HEK293 (cell line): ENCODE measurements around the gene RGS14.

ENCODE experiments used
- CTCF ChIA-PET: fragments of 350-600 bp; formaldehyde crosslinking; extraction: SDS; loops from one replicate; lab custom pipeline; 2021; ENCODE audit warnings: antibody characterized with exemption; lab: Yijun Ruan, JAX
- POLR2A ChIA-PET: fragments of 300-600 bp; formaldehyde crosslinking; extraction: SDS; loops from one replicate; lab custom pipeline; 2020; ENCODE audit warnings: antibody characterized with exemption, inconsistent platforms; lab: Yijun Ruan, JAX
- H3K27ac ChIP-seq: fragments of 200-500 bp; sonication (Bioruptor generic); 2 replicates; pipeline ENCODE4 v1.5.1; 2014; ENCODE audit warnings: low read depth, low read length, control low read depth, inconsistent platforms; ENCODE audit errors: extremely low read depth
- H3K36me3 ChIP-seq, 2 experiments: fragments of 200-500 bp in 1 of 2; sonication (Bioruptor generic) in 1 of 2; 1 replicate in 1 of 2; 2 replicates in 1 of 2; pipeline ENCODE4 v1.5.1; 2014 to 2017; ENCODE audit warnings: inconsistent platforms in 2 of 2, low read length in 2 of 2; ENCODE audit not compliant: control insufficient read depth in 2 of 2, insufficient read depth in 1 of 2
- H3K4me1 ChIP-seq: fragments of 200-500 bp; sonication (Bioruptor generic); 2 replicates; pipeline ENCODE4 v1.5.1; 2014; ENCODE audit warnings: mild to moderate bottlenecking, low read length, inconsistent platforms; ENCODE audit not compliant: control insufficient read depth, insufficient read depth
- H3K4me3 ChIP-seq: 2 replicates; pipeline ENCODE4 v1.5.1; 2011; ENCODE audit warnings: low read depth, mild to moderate bottlenecking, control low read depth, low read length, moderate library complexity
- H3K9me3 ChIP-seq: fragments of 200-500 bp; sonication (Bioruptor generic); 2 replicates; pipeline ENCODE4 v1.5.1; 2014; ENCODE audit warnings: low read depth, low read length, inconsistent platforms; ENCODE audit not compliant: control insufficient read depth, insufficient read depth
- CTCF ChIP-seq: fragments of 450-650 bp; formaldehyde crosslinking; IDR thresholded peaks from 2 replicates; pipeline ENCODE4 v1.5.1; 2016; ENCODE audit warnings: missing biosample characterization, missing genetic modification characterization
- GLI4 ChIP-seq: fragments of 450-650 bp; formaldehyde crosslinking; IDR thresholded peaks from 2 replicates; pipeline ENCODE4 v1.5.1; 2016; ENCODE audit warnings: missing biosample characterization, missing genetic modification characterization
- GLIS1 ChIP-seq: fragments of 450-650 bp; formaldehyde crosslinking; IDR thresholded peaks from 2 replicates; pipeline ENCODE4 v1.5.1; 2016; ENCODE audit warnings: missing biosample characterization, missing genetic modification characterization
- GLIS2 ChIP-seq: fragments of 450-650 bp; formaldehyde crosslinking; IDR thresholded peaks from 2 replicates; pipeline ENCODE4 v1.5.1; 2016; ENCODE audit warnings: missing biosample characterization, missing genetic modification characterization
- KLF17 ChIP-seq: fragments of 450-650 bp; formaldehyde crosslinking; IDR thresholded peaks from 2 replicates; pipeline ENCODE4 v1.5.1; 2016; ENCODE audit warnings: missing biosample characterization, missing genetic modification characterization
- SP3 ChIP-seq: fragments of 450-650 bp; formaldehyde crosslinking; IDR thresholded peaks from 2 replicates; pipeline ENCODE4 v1.5.1; 2016; ENCODE audit warnings: missing biosample characterization, missing genetic modification characterization
- ZBTB11 ChIP-seq: fragments of 450-650 bp; formaldehyde crosslinking; conservative IDR thresholded peaks from 2 replicates; pipeline ENCODE4 v1.5.1; 2016; ENCODE audit warnings: low read depth, missing biosample characterization, missing genetic modification characterization
- ZIC2 ChIP-seq: fragments of 450-650 bp; formaldehyde crosslinking; IDR thresholded peaks from 2 replicates; pipeline ENCODE4 v1.5.1; 2016; ENCODE audit warnings: missing biosample characterization, missing genetic modification characterization
- ZNF2 ChIP-seq: fragments of 450-650 bp; formaldehyde crosslinking; IDR thresholded peaks from 2 replicates; pipeline ENCODE4 v1.5.1; 2016; ENCODE audit warnings: missing biosample characterization, missing genetic modification characterization
- ZNF23 ChIP-seq: fragments of 450-650 bp; formaldehyde crosslinking; IDR thresholded peaks from 2 replicates; pipeline ENCODE4 v1.5.1; 2016; ENCODE audit warnings: missing biosample characterization, missing genetic modification characterization, borderline replicate concordance
- ZNF354C ChIP-seq: fragments of 450-650 bp; formaldehyde crosslinking; IDR thresholded peaks from 2 replicates; pipeline ENCODE4 v1.5.1; 2016; ENCODE audit warnings: missing biosample characterization, missing genetic modification characterization, low read depth, borderline replicate concordance
- ZNF404 ChIP-seq: fragments of 450-650 bp; formaldehyde crosslinking; IDR thresholded peaks from 2 replicates; pipeline ENCODE4 v1.5.1; 2017; ENCODE audit warnings: missing biosample characterization, missing genetic modification characterization
- ZNF544 ChIP-seq: fragments of 450-650 bp; formaldehyde crosslinking; IDR thresholded peaks from 2 replicates; pipeline ENCODE4 v1.5.0; 2017; ENCODE audit warnings: missing biosample characterization, missing genetic modification characterization
- ZNF560 ChIP-seq: fragments of 450-650 bp; formaldehyde crosslinking; IDR thresholded peaks from 2 replicates; pipeline ENCODE4 v1.5.1; 2017; ENCODE audit warnings: missing biosample characterization, missing genetic modification characterization, borderline replicate concordance
- ZNF645 ChIP-seq: fragments of 450-650 bp; formaldehyde crosslinking; IDR thresholded peaks from 2 replicates; pipeline ENCODE4; 2016; ENCODE audit warnings: missing biosample characterization, missing genetic modification characterization
- ZNF701 ChIP-seq: fragments of 450-650 bp; formaldehyde crosslinking; IDR thresholded peaks from 2 replicates; pipeline ENCODE4 v1.5.1; 2016; ENCODE audit warnings: missing biosample characterization, missing genetic modification characterization
- ZNF785 ChIP-seq: fragments of 450-650 bp; formaldehyde crosslinking; IDR thresholded peaks from 2 replicates; pipeline ENCODE4 v1.5.1; 2016; ENCODE audit warnings: missing biosample characterization, missing genetic modification characterization
- ZNF837 ChIP-seq: fragments of 450-650 bp; formaldehyde crosslinking; IDR thresholded peaks from 2 replicates; pipeline ENCODE4 v1.5.1; 2016; ENCODE audit warnings: missing biosample characterization, missing genetic modification characterization
- ZSCAN16 ChIP-seq: fragments of 450-650 bp; formaldehyde crosslinking; IDR thresholded peaks from 2 replicates; pipeline ENCODE4 v1.5.1; 2016; ENCODE audit warnings: missing biosample characterization, missing genetic modification characterization

RGS14 gene

GRCh38 chr5:177329883-177330282, 27.8 kb upstream of the RGS14 start:
- Histone ChIP-seq H3K4me3 (no peak overlapping the region), H3K27ac (no peak overlapping the region), H3K9me3 (no peaks in the 10 kb centered on the region), H3K4me1 (no peaks in the 10 kb centered on the region), H3K36me3 (peaks cover 7 to 59% of the 10 kb centered on the region in 2 experiments; a peak in 2 of 3 replicates)
- CTCF ChIA-PET, result interaction anchor here (0.6 kb wide), 1 partner anchor 275 kb away, joined by 3 read pairs; no protein-coding TSS in a partner anchor
- POLR2A ChIA-PET, result interaction anchor here (0.5 kb wide), 1 partner anchor 19 kb away, joined by 4 read pairs; no protein-coding TSS in a partner anchor
- TF ChIP-seq ZIC2 (tag by site-specific recombination) (peak; percentile 70), ZNF2 (tag by site-specific recombination) (no peak), ZNF837 (tag by site-specific recombination) (no peak), ZNF645 (no peak), ZNF560 (tag by site-specific recombination) (no peak)

GRCh38 chr5:177330991-177331842, 26.5 kb upstream of the RGS14 start:
- CTCF ChIA-PET, result interaction anchor here (0.5 to 1.2 kb wide), 4 partner anchors 13 to 830 kb away, joined by 3 to 6 read pairs (median 4); no protein-coding TSS in a partner anchor

More at GRCh38 chr5:177330991-177331842, 26.5 kb upstream of the RGS14 start:
- POLR2A ChIA-PET, result no interaction called here
- H3K4me3 ChIP-seq, result no peak overlapping the region
- no peak overlapping the region for H3K27ac ChIP-seq
- no peaks in the 10 kb centered on the region for H3K9me3 ChIP-seq
- no peaks in the 10 kb centered on the region for H3K4me1 ChIP-seq
- TF ChIP-seq ZBTB11 (tag by site-specific recombination), result no peak
- peak; percentile 64 for TF ChIP-seq GLIS1 (tag by site-specific recombination)
- TF ChIP-seq GLIS2 (tag by site-specific recombination), result peak; percentile 17; the same call in 1 of the 2 replicates
- no peak for TF ChIP-seq ZNF23
- TF ChIP-seq CTCF, result no peak
- TF ChIP-seq ZNF701, result no peak
- no peak for TF ChIP-seq ZNF354C (tag by site-specific recombination)
- TF ChIP-seq ZSCAN16 (tag by site-specific recombination), result no peak
- no peak for TF ChIP-seq GLI4 (tag by site-specific recombination)
- no peak for TF ChIP-seq ZNF785 (tag by site-specific recombination)
- no peak for TF ChIP-seq KLF17 (tag by site-specific recombination)
- no peak for TF ChIP-seq SP3
- TF ChIP-seq ZNF404 (tag by site-specific recombination), result no peak
- no peak for TF ChIP-seq ZNF544 (tag by site-specific recombination)
- H3K36me3 ChIP-seq, result peaks cover 8 to 72% of the 10 kb centered on the region in 2 experiments; a peak in 2 of 3 replicates
